Measurements from ENCODE around the gene WHRN.

- TF ChIP-seq, protein P1, sequence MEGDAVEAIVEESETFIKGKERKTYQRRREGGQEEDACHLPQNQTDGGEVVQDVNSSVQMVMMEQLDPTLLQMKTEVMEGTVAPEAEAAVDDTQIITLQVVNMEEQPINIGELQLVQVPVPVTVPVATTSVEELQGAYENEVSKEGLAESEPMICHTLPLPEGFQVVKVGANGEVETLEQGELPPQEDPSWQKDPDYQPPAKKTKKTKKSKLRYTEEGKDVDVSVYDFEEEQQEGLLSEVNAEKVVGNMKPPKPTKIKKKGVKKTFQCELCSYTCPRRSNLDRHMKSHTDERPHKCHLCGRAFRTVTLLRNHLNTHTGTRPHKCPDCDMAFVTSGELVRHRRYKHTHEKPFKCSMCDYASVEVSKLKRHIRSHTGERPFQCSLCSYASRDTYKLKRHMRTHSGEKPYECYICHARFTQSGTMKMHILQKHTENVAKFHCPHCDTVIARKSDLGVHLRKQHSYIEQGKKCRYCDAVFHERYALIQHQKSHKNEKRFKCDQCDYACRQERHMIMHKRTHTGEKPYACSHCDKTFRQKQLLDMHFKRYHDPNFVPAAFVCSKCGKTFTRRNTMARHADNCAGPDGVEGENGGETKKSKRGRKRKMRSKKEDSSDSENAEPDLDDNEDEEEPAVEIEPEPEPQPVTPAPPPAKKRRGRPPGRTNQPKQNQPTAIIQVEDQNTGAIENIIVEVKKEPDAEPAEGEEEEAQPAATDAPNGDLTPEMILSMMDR (IDR thresholded peaks at IDR 0.05): no peak
- no peak for TF ChIP-seq POLR2A (IDR thresholded peaks at IDR 0.05; ENCODE audit: low read depth)
- TF ChIP-seq POLR2AphosphoS5 (IDR thresholded peaks at IDR 0.05): no peak
These were observed 48.3 kb downstream of the WHRN start for GRCh38 chr9:114456929-114457328.
